SHP77 treated with DMSO at 0.1 percent for 48 hours (cell line): ENCODE results near the gene SP7.
"Not testable (repeated sequence)": the region's sequence is repeated elsewhere in the genome, so short reads cannot be mapped to it uniquely, and the experiment has no call there.

Experiments
- DNase-seq: peaks from one replicate; lab custom pipeline; 2025; lab: John Stamatoyannopoulos, UW

Gene SP7

GRCh38 chr12:53336181-53336681, at the start of gene SP7:
TSS of gene SP7 (minus strand) at chr12:53336354. CDS start at chr12:53335646, 708 bp downstream.
- no peak for DNase-seq

- DNase-seq, result no peak
Observed at GRCh38 chr12:53383258-53383657, 47.1 kb upstream of the SP7 start.

GRCh38 chr12:53381731-53382630, 45.8 kb upstream of the SP7 start:
- no peak for DNase-seq

- DNase-seq, result no peak
Observed at GRCh38 chr12:53380794-53381730, 44.9 kb upstream of the SP7 start.

- peak; percentile 44 for DNase-seq
Observed at GRCh38 chr12:53380104-53380793, 44.1 kb upstream of the SP7 start, which contains the start of gene SP1. TSS of gene SP1 (plus strand) at chr12:53380176. CDS start at chr12:53380292, 116 bp downstream.

GRCh38 chr12:53379389-53380103, 43.4 kb upstream of the SP7 start:
- peak; percentile 100 for DNase-seq

- DNase-seq, result no peak
Observed at GRCh38 chr12:53378724-53379388, 42.7 kb upstream of the SP7 start.

- DNase-seq, result no peak
Observed at GRCh38 chr12:53378222-53378621, 42.1 kb upstream of the SP7 start.

- DNase-seq, result no peak
Observed at GRCh38 chr12:53376747-53377146, 40.6 kb upstream of the SP7 start.

- not testable (repeated sequence) for DNase-seq
Observed at GRCh38 chr12:53374277-53374676, 38.1 kb upstream of the SP7 start.

GRCh38 chr12:53373554-53374133, 37.5 kb upstream of the SP7 start:
- DNase-seq, result not testable (repeated sequence)

GRCh38 chr12:53365245-53365904, 29.2 kb upstream of the SP7 start:
- DNase-seq, result no peak

- DNase-seq, result not testable (repeated sequence)
Observed at GRCh38 chr12:53361638-53362037, 25.5 kb upstream of the SP7 start.

- DNase-seq, result no peak
Observed at GRCh38 chr12:53358836-53359419, 22.8 kb upstream of the SP7 start.

GRCh38 chr12:53355121-53355520, 19.0 kb upstream of the SP7 start:
- no peak for DNase-seq

- DNase-seq, result no peak
Observed at GRCh38 chr12:53353257-53353655, 17.1 kb upstream of the SP7 start.

GRCh38 chr12:53352331-53353256, 16.4 kb upstream of the SP7 start:
- peak; percentile 46 for DNase-seq

GRCh38 chr12:53347905-53348304, 11.8 kb upstream of the SP7 start:
- no peak for DNase-seq
